ENCODE measurements around the gene NCKIPSD. TPM values are rescaled to one million over a fixed set of nuclear protein-coding genes. Genes with fewer than 3 reads are reported as not detected.

Gene NCKIPSD
- total RNA-seq, 1 experiment from 2014 or later = 46.0 TPM

- H3K4me1 Mint-ChIP-seq = peaks cover 16 to 18% of the 10 kb centered on the region in 2 experiments
- H4K20me1 ChIP-seq (ENCODE audit: control insufficient read depth, insufficient read depth, insufficient read length) = peaks cover 4% of the 10 kb centered on the region
- DNase-seq = no peak
- no peaks in the 10 kb centered on the region for H3K23me2 ChIP-seq (ENCODE audit: insufficient read length, low read depth, low read length, poor library complexity, severe bottlenecking)
- no peak overlapping the region for H2AFZ ChIP-seq (ENCODE audit: low read length)
- H3K56ac ChIP-seq (ENCODE audit: insufficient read length, low read depth, low read length) = no peak overlapping the region
- H3K4me1 ChIP-seq (ENCODE audit: insufficient read depth, low read length) = peaks cover 2% of the 10 kb centered on the region; the same call in 1 of the 2 replicates
- no peak overlapping the region for H3K14ac ChIP-seq (ENCODE audit: insufficient read depth, low read length)
- H3K18ac ChIP-seq (ENCODE audit: insufficient read length, low read depth, low read length) = no peak overlapping the region
- H3K79me2 ChIP-seq (ENCODE audit: insufficient read depth, low read length) = no peaks in the 10 kb centered on the region
- no peak overlapping the region for H3K23ac ChIP-seq (ENCODE audit: insufficient read length, low read depth, low read length)
- no CpG with 5 or more reads among the region's 3 CpGs for whole genome bisulfite sequencing (ENCODE audit: extremely low coverage, insufficient read length, low lambda C conversion rate)
- H3K79me1 ChIP-seq (ENCODE audit: insufficient read depth, low read depth, low read length, poor library complexity, severe bottlenecking) = no peaks in the 10 kb centered on the region
- no peaks in the 10 kb centered on the region for H3K9me3 Mint-ChIP-seq
- H2BK12ac ChIP-seq (ENCODE audit: insufficient read length, low read depth, low read length) = no peak overlapping the region
- no peak overlapping the region for H2AK5ac ChIP-seq (ENCODE audit: insufficient read length, low read length)
- H3K4me2 ChIP-seq (ENCODE audit: insufficient read depth, insufficient read length, low read length) = no peak overlapping the region
- no peak overlapping the region for H2BK20ac ChIP-seq (ENCODE audit: low read depth, low read length, poor library complexity, severe bottlenecking)
- H4K5ac ChIP-seq (ENCODE audit: insufficient read length, low read depth, low read length) = no peak overlapping the region
- H3K27ac ChIP-seq (ENCODE audit: insufficient read length, low read depth, low read length) = no peak overlapping the region
- no peak overlapping the region for H3K4ac ChIP-seq (ENCODE audit: low read depth, low read length)
- no peak overlapping the region for H4K8ac ChIP-seq (replicated peaks; ENCODE audit: insufficient read length, low read depth, low read length)
- H3K9ac ChIP-seq (ENCODE audit: extremely low read depth, insufficient read length, low read length) = no peak overlapping the region
- H3K4me3 Mint-ChIP-seq = no peak overlapping the region; a peak in 1 of 5 replicates
- H2BK120ac ChIP-seq (ENCODE audit: low read depth, low read length, poor library complexity, severe bottlenecking) = no peak overlapping the region
- H3K36me3 Mint-ChIP-seq (ENCODE audit: insufficient read depth in 1 of 3, low read depth in 3 of 3) = peaks cover 21 to 74% (median 74%) of the 10 kb centered on the region in 3 experiments; a peak in 6 of 7 replicates
- no peak overlapping the region for H3K27ac Mint-ChIP-seq
- H3K27me3 ChIP-seq (ENCODE audit: insufficient read depth, low read length) = no peaks in the 10 kb centered on the region
- no peak overlapping the region for H4K91ac ChIP-seq (ENCODE audit: insufficient read length, low read depth, low read length)
- H2BK15ac ChIP-seq (ENCODE audit: low read depth, low read length) = no peak overlapping the region
- no peaks in the 10 kb centered on the region for H3K9me3 ChIP-seq (ENCODE audit: control insufficient read depth, low read depth, low read length)
- TF ChIP-seq, protein P1, sequence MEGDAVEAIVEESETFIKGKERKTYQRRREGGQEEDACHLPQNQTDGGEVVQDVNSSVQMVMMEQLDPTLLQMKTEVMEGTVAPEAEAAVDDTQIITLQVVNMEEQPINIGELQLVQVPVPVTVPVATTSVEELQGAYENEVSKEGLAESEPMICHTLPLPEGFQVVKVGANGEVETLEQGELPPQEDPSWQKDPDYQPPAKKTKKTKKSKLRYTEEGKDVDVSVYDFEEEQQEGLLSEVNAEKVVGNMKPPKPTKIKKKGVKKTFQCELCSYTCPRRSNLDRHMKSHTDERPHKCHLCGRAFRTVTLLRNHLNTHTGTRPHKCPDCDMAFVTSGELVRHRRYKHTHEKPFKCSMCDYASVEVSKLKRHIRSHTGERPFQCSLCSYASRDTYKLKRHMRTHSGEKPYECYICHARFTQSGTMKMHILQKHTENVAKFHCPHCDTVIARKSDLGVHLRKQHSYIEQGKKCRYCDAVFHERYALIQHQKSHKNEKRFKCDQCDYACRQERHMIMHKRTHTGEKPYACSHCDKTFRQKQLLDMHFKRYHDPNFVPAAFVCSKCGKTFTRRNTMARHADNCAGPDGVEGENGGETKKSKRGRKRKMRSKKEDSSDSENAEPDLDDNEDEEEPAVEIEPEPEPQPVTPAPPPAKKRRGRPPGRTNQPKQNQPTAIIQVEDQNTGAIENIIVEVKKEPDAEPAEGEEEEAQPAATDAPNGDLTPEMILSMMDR (conservative IDR thresholded peaks at IDR 0.05) = no peak
- H2BK5ac ChIP-seq (ENCODE audit: insufficient read length, low read length) = no peak overlapping the region
- no peak overlapping the region for H3T11ph ChIP-seq (ENCODE audit: low read length)
- H3K27me3 Mint-ChIP-seq (ENCODE audit: low read depth) = no peaks in the 10 kb centered on the region; the same call in 1 of the 2 replicates
These were observed 44.3 kb downstream of the NCKIPSD start for GRCh38 chr3:48641396-48641795.

Data from H9 (cell line).